ENCODE measurements around the gene SERP2.

DNA sequence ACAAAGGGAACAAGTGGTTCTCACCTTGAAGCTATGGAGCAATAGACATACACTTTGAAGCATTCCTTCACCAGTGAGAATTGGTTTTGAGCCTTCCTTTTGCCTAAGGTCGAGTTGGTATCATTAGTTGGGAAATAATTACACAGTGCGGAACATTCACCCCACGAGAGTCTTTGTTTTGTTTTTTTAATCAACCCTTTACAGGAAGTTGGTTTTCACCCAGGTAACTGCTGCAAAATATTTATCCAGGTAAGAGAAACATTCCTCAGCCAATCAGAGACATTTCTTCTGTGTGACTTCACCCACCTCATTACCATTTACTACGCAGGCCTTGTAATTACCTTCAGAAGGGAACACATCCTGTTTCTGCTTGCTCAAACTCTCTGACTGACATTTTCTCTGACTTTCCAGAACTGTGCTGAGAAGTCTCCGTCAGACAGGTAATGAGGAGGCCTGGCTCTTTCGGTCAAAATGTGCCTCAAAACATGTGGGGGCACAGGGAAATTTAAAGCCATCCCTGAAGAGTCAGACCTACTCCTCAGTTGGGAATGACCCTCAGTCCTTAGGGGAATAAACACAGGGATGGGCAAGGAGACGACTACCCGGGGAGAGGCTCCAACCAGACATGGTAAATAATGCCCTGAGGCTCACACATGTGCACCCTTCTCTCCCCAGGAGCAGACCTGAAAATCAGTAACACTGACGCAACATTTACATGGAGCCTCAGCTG is 22.7 kb upstream of the SERP2 start:
- TF ChIP-seq NFRKB (IDR thresholded peaks at IDR 0.05) = no peak
- TF ChIP-seq LEF1 (IDR thresholded peaks at IDR 0.05; ENCODE audit: borderline replicate concordance) = no peak

All from HEK293T (cell line).